Head of caudate nucleus (tissue), 42 donors: ENCODE measurements around the gene VILL.

Source experiments
- DNase-seq, 42 donors: peaks; one replicate each; pipeline versions ENCODE4 v3.0.0 to v3.0.0-alpha.2; 2020 to 2021; ENCODE audit warnings: mixed read lengths in 7 of 42
- intact Hi-C: fragments of 100-400 bp; cut with DNase I; formaldehyde crosslinking; loops from one replicate; pipeline ENCODE4 v1.15.0; 2022

The VILL gene

DNA sequence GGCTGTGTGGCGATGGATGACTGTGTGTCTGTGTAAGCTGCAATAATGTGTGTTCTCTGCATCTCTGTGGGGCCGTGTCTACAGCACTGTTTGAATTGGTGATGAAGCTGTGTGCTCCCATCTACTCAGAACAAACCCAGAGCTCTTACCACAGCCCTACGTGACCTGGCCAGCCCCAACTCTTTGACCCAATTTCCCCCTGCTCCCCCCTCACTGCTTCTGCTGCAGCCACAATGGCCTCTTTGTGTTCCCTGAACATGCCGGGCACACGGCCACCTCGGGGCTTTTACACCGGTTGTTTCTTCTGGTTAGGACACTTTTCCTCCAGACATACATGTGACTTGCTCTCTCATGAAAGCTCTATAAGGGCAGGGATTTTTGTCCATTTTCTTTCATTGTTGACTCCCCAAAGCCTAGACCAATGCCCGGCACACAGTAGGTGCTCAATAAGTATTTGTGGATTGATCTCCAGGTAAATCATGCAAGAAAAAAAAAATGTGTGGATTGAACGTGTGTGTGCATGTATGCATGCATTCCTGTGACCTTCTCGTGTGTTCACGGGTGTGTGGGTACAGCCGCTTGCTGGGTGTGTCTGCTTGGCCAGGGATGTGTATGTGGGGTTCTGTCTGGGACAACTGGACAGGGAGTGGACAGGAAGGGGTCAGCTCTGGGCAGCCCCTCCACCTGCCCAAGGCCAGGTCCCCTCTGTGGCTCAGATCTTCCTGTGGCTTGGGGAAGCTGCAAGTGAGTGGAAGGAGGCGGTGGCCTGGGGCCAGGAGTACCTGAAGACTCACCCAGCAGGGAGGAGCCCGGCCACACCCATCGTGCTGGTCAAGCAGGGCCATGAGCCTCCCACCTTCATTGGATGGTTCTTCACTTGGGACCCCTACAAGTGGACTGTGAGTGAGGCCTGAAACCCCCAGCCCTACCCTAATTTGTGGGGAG is 14.8 kb downstream of the VILL start:
- DNase-seq: peak; percentile 81 to 97 (median 93)
- intact Hi-C loops: loop anchor here (10.0 kb wide), 1 partner anchor 479 kb away; no protein-coding TSS in a partner anchor

DNA sequence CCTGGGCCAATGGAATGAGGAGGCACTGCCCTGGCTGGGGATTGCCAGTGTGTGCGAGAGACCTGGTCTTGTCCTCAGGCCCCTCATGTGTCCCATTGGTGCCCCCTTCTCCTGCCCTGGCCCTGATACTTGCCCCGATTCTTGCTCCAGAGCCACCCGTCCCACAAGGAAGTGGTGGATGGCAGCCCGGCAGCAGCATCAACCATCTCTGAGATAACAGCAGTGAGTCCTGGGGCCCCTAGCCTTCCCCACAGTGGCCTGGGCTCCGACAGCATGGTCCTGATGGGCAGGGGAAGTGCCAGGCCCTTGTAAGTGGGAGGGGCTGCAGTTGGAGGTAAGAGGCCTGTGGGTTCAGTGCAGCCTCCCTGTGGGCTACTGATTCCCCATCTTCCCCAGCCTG is 15.4 kb downstream of the VILL start:
- no peak for DNase-seq

DNA sequence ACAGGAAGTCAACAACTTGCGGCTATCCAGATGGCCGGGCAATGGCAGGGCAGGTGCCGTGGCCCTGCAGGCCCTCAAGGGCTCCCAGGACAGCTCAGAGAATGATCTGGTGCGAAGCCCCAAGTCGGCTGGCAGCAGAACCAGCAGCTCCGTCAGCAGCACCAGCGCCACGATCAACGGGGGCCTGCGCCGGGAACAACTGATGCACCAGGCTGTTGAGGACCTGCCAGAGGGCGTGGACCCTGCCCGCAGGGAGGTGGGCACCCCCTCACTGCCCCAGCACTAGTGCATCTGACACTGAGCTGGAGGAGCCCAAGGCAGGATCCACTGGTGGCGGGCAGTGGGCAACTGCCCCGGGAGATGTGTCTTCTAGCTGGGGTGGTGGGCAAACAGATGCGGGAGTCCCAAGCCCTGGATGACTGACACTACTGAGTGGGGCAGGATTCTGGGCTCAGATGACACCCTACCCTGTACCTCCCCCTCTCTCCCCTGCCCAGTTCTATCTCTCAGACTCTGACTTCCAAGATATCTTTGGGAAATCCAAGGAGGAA is 15.9 kb downstream of the VILL start:
- peak in 1 of 42 donors; percentile 5 for DNase-seq
- intact Hi-C loops: loop anchor here (10.0 kb wide), 1 partner anchor 478 kb away; no protein-coding TSS in a partner anchor

More for the DNA sequence above, 15.4 kb downstream of the VILL start:
- intact Hi-C loops: loop anchor here (10.0 kb wide), 1 partner anchor 479 kb away; no protein-coding TSS in a partner anchor

DNA sequence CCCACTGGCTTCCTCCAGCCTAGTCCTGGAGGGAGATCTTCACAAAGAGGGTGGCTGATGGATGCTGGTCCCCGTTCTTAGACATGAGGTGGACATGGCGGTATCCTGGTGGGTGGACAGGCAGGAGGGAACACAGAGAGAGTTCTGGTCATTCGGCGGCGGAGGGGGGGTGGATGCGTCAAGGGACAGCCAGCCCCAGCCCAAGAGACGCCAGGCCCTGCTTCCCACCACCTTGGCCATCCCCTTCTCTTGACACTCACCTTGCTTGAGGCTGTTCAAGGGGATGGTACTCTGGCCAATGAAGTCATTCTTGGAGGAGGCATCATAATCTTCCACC is 17.1 kb downstream of the VILL start:
- intact Hi-C loops: loop anchor here (10.0 kb wide), 1 partner anchor 477 kb away; no protein-coding TSS in a partner anchor
- peak in 1 of 42 donors; percentile 1 for DNase-seq

DNA sequence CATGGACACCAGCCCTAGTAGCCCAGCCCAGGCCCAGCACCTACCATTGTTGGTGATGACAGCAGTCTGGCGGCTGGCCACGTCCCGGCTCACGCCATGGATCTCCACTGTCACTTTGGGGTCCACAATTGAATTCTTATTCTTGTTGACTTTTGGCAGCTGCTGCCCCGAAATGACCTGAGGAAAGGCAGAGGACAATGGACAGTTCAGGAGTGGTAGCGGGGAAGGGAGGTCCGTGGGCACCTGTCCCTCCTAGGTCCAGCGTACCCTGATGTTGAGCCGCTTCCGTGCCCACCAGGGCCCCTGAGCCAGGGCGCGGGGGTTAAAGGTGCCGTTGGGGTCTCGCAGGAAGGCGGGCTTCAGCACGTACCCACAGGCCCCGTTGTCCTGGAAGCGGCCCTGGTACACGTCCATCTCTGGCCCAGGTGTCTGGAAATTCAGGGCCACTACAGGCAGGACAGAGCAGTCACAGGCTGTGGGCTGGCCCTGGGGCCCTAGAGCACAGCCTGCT is 17.7 kb downstream of the VILL start:
- peak in 1 of 42 donors; percentile 4 for DNase-seq
- intact Hi-C loops: loop anchor here (10.0 kb wide), 1 partner anchor 477 kb away; no protein-coding TSS in a partner anchor

DNA sequence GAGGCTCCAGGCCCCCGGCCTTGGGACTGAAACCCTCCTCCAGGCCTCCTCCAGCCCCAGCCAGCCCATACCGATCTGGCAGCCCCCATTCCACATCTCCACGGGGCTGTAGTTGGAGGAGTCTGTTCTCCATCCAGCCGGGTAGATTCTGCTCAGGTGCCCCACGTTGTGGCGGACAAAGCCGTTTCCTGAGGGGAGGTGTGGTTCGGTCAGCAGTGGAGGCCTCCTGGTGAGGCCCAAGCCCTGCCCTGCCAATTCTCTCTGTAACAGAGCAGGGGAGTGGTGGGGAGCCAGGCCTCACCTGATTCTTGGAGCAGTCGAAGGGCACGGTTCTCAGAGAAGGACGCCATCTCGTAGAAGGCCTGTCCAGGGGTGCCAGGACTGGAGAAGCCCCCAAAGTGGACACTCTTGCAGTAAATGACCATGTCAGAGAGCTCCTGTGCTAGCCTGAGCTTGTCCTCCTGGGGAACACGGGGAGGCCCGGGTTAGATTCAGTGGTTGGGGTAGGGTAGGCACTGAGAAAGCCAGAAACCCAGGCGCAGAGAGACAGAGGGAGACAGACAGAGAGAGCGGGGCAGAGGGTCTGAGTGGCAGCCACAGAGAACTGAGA is 18.5 kb downstream of the VILL start:
- no peak for DNase-seq
- intact Hi-C loops: loop anchor here (10.0 kb wide), 1 partner anchor 476 kb away; no protein-coding TSS in a partner anchor

DNA sequence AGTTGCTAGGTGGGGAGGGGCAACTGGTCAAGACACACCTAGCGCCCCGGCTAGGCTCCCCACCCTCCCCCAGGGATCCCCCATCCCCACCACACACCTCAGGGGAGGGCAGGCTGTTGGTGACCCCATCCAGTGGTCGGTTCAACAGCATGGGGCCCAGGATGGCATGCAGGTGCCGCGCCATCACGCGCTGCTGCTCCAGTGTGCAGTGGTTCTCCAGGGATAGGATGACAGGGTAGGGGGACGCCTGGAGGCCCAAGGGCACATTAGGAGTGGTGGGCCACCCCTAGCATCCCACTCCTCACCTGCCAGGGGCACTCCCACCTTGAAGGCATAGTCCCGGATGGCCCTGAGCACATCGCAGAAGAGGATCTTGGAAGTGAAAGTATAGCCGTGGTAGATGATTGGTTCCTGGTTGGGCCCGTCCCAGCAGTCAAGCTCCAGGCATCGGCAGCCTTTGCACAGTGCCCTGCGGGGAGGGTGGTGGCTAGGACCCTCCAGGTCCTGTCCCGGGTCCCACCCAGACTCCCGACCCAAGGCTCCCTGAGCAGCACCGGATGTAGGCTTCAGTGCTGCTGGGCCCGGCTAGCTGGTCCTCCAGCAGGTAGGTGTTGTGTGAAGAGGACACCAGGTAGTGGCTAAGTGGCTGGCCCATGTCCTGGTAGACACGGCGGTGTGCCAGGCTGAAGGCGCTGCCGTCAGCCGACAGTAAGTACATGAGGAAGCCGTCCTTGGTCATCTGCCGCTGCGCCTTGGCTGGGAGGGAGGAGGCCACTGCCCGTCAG is 19.4 kb downstream of the VILL start:
- DNase-seq: peak in 1 of 42 donors; percentile 3

DNA sequence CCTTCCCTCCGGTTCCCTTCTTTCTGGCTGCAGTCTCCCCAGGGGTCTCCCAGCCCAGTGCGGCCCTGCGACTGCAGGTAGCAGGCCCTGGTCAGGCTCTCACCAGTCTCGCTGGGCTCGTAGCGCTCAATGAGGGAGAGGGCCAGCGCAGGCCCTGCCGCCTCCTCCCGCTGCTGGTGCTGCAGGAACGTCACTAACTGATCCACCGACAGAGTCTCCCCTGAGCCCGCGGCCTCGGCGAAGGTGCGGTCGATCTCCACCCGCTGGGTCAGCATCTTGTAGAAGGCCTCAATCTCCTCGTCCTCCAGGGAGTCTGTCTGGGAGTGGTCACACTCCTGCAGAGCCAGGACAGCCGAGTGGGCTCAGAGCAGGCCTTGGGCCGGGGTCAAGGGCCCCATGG is 20.5 kb downstream of the VILL start:
- intact Hi-C loops: no loop called here
- DNase-seq: peak in 2 of 42 donors; percentile 3 to 17

More for the DNA sequence above, 19.4 kb downstream of the VILL start:
- intact Hi-C loops: loop anchor here (10.0 kb wide), 1 partner anchor 475 kb away; no protein-coding TSS in a partner anchor

DNA sequence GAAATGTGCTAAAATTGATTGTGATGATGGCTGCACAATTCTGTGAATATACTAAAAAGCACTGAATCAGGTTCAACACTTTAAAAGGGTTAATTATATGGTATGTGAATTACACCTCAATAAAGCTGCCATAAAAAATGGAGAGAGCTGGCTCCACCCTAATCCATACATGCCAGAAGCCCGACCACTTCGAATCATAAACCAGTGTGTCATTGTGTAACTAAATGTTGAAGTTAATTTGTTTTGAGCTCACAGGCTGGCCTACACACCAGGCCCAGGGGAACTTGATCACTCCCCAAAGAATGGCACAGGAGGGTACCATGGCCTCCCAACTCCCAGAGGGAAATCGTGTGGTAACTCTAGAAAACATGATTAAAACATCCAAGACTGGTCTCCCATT is 24.9 kb downstream of the VILL start:
- DNase-seq: no peak
- intact Hi-C loops: no loop called here

DNA sequence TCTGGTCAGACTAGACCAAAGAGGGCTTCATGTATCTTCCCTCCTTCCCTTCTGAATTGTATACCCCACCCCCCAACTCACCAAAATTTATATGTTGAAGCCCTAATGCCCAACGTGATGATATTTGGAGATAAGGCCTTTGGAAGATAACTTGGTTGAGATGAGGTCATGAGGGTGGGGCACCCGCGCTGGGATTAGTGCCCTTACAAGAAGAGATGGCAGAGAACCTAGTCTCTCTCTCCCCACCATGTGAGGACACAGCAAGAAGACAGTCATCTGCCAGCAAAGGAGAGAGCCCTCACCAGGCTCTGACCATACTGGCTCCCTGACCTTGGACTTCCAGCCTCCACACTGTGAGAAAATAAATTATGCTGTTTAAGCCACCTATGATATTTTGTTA is 25.4 kb downstream of the VILL start:
- intact Hi-C loops: no loop called here
- no peak for DNase-seq

DNA sequence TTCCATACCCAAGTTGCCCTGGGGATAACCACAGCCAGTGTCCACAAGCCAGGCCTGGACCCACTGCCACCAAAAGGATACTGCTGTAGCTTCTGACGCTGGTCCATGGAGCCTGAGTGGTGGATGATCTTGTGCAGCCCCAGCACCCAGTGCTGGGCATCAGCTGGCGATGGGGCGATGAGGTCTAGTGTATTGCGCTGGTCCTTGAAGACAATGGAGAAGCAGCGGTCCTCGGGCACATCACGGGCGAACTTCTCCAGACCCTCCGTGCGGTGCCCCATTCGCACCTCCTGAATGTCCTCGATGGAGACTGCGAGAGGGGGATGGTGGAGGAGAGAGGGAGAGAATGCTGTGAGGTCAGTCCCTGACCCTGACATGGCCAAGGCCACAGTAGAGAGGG is 25.8 kb downstream of the VILL start:
- DNase-seq: no peak
- intact Hi-C loops: no loop called here

DNA sequence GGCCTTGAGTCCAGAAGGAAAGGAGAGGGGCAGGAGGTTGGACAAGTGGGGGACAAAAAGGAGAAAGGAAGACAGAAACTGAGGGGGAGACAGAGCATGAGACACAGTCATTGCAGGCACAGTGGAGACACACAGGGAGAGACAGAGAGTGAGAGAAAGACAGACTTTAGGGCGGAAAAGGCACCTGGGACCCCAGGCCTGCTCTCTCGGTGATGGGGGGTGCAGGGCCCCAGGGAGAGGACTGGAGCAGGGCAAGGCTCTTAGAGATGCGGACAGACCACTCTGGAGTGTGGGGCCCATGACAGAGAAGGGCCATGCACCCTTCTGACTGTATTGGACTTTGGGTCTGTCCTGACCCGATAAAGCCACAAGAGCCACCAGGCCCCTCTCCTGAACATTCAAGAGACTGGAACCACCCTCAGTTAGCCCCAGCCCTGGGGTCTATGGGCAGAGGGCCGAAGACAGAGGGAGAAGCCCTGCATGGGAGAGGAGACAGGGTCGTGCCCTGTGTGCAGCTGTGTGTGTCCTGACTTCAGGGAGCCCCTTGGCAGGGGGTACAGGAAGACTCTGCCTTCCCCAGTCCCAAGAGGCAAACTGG is 26.4 kb downstream of the VILL start:
- intact Hi-C loops: no loop called here
- peak in 1 of 42 donors; percentile 1 for DNase-seq

DNA sequence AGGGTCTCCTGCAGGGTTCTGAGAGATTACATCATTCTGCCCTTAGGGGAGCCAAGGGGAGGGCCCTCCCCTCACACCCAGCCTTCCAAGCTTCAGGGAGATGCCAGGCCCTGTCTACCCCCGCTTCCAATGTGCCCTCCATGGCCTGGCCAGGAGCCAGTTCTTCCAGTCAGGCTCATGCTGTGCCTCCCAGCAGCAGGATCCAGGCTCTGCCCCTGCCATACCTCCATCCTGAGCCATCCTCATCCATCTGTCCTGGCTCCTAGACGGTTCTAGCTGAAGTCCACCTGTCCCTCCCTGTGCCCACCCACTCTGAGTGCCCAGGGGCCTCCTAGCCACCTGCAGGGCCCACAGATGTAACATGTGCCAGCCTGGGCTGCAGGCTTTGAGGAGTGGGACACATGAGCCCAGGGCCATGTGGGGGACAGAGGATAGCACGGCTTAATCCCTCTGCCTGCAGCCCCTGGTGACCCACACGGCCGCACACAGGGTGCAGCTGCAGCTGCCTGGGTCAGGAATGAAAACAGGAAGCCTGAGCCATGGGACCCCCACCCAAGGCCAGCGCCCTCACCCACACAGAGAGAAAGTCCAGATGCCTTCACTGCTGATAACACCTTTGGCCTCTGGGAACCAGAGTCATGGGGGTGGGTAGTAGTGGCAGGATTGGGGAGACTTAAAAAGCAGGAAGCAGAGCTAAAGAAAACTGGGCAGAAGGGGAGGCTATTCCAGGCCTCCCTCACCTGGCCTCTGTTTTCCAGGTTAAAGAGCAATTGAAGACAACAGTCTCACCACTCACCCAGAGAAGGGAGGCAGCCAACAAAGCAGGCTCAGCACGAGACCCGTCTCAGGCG is 27.1 kb downstream of the VILL start:
- intact Hi-C loops: no loop called here

DNA sequence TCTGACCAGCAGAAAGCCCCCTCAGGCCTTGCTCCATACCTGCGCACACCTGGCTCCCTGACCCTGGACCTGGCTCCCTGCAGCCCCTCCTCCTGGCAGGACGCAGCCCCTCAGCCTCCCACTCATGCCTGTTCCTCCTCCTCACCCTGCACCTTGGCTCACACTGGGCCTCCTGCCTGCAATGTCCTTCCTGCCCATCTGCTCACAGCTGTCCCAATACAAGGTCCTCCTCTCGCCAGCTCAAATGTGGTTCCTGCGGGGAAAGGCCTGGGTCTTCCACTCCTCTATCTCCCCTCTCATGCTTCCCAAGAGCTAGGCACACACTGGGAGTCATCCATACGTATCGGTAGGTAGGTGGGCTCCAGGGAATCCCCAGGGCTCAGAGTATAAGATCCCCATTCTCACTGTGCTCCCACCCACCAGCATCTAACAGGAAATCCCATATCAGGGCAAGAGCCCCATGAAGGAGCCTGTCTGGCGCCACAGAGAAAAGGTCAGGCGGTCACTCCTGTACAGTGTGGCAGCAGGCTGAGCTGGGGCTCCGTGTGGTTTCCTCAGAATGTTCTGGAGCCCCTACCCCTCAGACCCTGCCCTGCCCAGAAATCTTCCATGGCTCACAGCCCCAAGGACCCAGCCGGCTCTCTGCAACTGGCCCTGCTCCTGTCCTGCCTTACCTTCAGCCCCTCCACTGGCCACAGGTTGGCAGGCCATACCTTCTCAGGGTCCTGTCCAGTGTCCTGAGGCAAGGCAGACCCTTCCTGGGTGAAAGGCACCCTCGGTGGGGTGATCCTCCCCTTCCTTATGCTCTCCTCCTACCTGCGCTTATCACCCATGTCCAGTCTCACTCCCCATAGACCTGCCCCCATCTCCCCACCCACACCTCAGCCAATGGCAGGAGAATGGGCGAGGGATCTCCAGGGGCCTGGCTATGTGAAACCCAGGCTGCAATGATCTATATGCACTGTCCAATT is 28.0 kb downstream of the VILL start:
- intact Hi-C loops: no loop called here
- DNase-seq: peak in 3 of 42 donors; percentile 1 to 22 (median 4)

More for the DNA sequence above, 27.1 kb downstream of the VILL start:
- DNase-seq: peak in 1 of 42 donors; percentile 1

DNA sequence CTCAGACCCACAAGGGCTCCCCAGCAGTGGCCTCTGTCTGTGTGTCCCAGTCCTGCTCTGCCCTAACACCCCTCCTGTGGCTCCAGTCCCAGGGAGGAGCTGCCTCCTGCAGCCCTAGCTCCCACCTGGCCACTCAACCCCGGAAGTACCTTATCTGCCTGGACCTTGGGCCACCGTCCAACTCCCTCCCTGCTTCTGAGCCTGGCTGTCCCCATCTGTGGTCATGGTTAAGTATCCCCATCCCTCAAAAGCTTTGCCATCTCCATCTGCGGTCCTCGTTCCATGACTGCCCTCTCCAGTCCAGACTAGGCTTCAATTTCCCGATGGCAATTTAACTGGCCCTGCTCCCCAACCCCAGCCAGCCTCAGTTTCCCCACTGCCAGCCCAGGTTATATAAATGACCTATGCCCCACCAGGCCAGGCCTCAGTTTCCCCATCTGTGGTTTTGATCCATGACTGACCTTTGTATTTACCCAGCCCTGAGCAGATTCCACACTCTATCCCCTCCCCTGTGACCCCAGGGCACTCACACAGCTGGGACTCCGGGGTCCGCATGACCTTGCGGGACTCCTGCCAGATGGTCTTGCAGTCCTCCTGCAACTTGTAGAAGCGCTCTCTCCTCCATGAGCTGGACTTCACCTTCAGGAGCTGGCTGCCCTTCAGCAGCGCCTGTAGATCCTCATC is 29.2 kb downstream of the VILL start:
- intact Hi-C loops: no loop called here
- DNase-seq: peak in 1 of 42 donors; percentile 19

DNA sequence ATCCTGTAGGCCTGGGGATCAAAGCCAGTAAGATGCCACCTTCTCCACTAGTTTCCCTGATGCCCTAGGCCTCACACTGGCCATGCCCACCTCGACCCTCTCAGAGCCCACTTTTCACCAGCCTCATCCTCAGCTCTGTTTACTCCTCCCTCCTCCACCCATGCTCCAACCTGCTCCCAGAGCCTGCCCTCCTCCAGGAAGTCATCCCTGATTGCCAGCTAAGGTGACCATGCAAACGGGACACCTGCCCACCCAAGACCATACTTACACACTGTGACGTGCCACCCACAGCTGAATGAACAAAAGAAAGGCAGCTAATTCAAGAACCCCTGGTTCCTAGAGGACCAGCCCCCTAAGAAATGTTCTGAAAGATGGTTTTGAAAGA is 29.7 kb downstream of the VILL start:
- DNase-seq: peak in 1 of 42 donors; percentile 1
- intact Hi-C loops: no loop called here
